OCI-LY7 (cell line): ENCODE results near the gene USP34.

Experiments used
- EZH2phosphoT487 ChIP-seq: fragments of 200-600 bp; sonication (generic); IDR thresholded peaks from 2 replicates; pipeline ENCODE4 v1.6.1; 2018; ENCODE audit warnings: low read depth, borderline replicate concordance, mild to moderate bottlenecking, mixed run types, antibody characterized with exemption, low read length, moderate library complexity, mixed read lengths
- TF ChIP-seq, protein P1 (sequence below): fragments of 200-600 bp; sonication (generic); conservative IDR thresholded peaks from 2 replicates; pipeline ENCODE4 v1.5.1; 2014; ENCODE audit warnings: mild to moderate bottlenecking, antibody characterized with exemption, low read length, moderate library complexity, mixed read lengths

DNA sequence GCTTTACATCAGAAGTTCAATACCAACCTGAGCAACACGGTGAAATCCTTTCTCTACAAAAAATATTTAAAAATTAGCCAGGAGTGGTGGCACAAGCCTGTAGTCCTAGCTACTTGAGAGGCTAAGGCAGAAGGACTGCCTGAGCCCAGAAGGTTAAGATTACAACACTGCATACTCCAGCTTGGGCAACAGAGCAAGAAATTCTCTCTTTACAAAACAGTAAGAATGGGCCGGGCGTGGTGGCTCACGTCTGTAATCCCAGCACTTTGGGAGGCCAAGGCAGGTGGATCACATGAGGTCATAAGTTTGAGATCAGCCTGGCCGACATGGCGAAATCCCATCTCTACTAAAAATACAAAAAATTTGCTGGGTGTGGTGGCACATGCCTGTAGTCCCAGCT lies 113.2 kb downstream of the USP34 start:
- no peak for TF ChIP-seq EZH2phosphoT487
- TF ChIP-seq, protein P1, sequence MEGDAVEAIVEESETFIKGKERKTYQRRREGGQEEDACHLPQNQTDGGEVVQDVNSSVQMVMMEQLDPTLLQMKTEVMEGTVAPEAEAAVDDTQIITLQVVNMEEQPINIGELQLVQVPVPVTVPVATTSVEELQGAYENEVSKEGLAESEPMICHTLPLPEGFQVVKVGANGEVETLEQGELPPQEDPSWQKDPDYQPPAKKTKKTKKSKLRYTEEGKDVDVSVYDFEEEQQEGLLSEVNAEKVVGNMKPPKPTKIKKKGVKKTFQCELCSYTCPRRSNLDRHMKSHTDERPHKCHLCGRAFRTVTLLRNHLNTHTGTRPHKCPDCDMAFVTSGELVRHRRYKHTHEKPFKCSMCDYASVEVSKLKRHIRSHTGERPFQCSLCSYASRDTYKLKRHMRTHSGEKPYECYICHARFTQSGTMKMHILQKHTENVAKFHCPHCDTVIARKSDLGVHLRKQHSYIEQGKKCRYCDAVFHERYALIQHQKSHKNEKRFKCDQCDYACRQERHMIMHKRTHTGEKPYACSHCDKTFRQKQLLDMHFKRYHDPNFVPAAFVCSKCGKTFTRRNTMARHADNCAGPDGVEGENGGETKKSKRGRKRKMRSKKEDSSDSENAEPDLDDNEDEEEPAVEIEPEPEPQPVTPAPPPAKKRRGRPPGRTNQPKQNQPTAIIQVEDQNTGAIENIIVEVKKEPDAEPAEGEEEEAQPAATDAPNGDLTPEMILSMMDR: no peak
